ENCODE measurements around the gene FAM24B.

FAM24B gene

DNA sequence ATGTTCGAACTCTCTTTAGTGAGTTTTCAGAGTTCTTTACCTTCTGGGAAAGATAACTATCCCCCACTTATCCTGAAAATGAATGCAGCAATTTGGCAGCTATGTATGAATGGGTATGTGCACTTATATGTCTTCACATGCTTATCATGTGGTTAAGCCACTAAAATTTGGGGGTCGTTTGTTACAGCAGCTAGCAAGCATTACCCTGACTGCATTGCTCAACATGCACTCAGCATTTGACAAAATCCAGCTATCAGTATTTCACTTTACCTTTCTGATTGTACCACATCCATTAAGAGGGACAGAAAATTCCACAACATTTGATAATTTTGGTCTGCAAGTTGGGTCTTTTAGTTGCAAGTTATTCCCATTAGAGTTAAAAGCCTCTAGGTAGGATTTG, 43.5 kb downstream of the FAM24B start:
- no peak for DNase-seq (ENCODE audit: low read depth)
- no peak overlapping the region for H3K4me3 ChIP-seq (ENCODE audit: low read length)
- no peak for TF ChIP-seq CTCF (conservative IDR thresholded peaks at IDR 0.05; ENCODE audit: low read depth, low read length)

DNA sequence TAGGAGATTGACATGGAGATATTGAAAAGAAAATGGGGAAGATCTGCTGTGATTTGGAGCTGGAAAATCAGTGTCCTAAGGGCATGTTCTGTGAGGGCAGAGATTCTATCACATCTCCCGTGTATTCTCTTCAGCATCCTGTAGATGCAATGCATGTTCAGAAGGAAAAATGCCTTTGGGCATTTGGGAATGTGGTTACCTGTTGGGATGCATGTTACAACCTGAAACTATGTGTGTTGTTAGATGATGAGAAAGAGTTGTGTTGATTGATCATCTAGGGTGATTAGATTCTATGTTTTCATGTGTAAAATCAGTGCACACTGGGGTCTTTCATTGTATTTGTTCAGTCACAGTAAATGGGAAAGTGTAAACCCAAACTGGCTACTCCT, 48.4 kb downstream of the FAM24B start:
- no peak for TF ChIP-seq CTCF (conservative IDR thresholded peaks at IDR 0.05; ENCODE audit: low read depth, low read length)
- DNase-seq (ENCODE audit: low read depth) = no peak
- no peak overlapping the region for H3K4me3 ChIP-seq (ENCODE audit: low read length)

DNA sequence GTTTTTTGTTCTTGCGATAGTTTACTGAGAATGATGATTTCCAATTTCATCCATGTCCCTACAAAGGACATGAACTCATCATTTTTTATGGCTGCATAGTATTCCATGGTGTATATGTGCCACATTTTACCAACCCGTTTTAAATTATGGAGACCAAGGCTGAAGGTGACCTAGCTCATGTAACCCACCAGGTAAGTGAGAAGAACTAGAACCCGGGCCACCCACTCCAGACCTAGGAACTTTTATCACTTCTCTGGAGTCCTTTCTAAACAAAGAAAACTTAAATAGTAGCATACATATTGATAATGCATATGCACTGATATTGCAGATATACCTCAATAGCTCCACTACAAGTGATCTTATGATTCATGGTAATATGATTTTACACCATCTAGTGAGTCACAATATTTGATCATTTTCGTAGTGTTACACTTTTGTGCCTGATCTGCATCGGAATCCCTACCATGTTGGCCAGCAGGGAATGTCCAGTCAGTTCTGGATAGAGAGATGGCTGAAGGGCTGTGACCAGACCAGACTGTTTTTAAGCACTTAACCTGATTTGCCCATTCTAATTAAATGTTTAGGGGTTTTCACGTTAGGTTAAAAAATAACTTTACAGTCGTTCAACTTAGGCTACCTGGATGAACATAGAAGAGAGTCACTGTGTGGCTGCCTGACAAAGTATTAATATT, 49.0 kb downstream of the FAM24B start:
- H3K4me3 ChIP-seq (ENCODE audit: low read length) = no peak overlapping the region
- TF ChIP-seq CTCF (conservative IDR thresholded peaks at IDR 0.05; ENCODE audit: low read depth, low read length) = no peak

DNA sequence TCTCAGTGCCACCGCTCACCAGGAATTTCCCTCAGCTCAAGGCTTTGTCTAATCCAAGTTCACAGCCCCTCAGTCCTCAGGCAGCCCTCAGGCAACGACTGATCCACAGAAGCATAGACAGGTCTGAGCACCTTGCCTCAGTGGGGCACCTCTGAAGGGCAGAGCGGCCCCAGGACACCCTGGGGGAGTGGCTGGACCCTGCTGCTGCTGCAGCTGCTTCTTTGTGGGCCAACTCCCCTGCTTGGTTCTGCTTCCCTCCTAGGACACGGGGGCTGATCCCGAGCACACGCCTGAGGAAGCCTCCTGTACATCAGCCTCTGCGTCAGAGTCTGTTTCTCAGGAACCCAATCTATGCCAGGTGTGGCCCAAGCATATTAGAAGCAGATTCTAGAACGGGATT, 49.9 kb downstream of the FAM24B start:
- H3K4me3 ChIP-seq (ENCODE audit: low read length) = no peak overlapping the region
- DNase-seq (ENCODE audit: low read depth) = no peak
- TF ChIP-seq CTCF (conservative IDR thresholded peaks at IDR 0.05; ENCODE audit: low read depth, low read length) = no peak

More for the DNA sequence above, 49.0 kb downstream of the FAM24B start:
- no peak for DNase-seq (ENCODE audit: low read depth)

- no peak for DNase-seq (ENCODE audit: low read depth)
- H3K4me3 ChIP-seq (ENCODE audit: low read length) = no peak overlapping the region
- no peak for TF ChIP-seq CTCF (conservative IDR thresholded peaks at IDR 0.05; ENCODE audit: low read depth, low read length)
Measured at GRCh38 chr10:122828716-122829255, 50.6 kb downstream of the FAM24B start.

- TF ChIP-seq CTCF (conservative IDR thresholded peaks at IDR 0.05; ENCODE audit: low read depth, low read length) = no peak
- H3K4me3 ChIP-seq (ENCODE audit: low read length) = no peak overlapping the region
- DNase-seq (ENCODE audit: low read depth) = no peak
Measured at GRCh38 chr10:122827302-122827701, 52.1 kb downstream of the FAM24B start.
